Effector memory CD4-positive, alpha-beta T cell (primary cell): ENCODE data around the gene WDR17.

Experiments used
- DNase-seq, 3 donors: peaks; one replicate each; pipeline ENCODE4 v3.0.0-alpha.2; 2020
- H3K27ac ChIP-seq: 2 replicates; pipeline ENCODE4 v1.7.0; 2013; ENCODE audit warnings: mild to moderate bottlenecking, low read length, moderate library complexity; ENCODE audit not compliant: insufficient read depth, poor library complexity, severe bottlenecking
- H3K27me3 ChIP-seq: replicated peaks from 2 replicates; pipeline ENCODE4 v1.7.0; 2013; ENCODE audit warnings: mild to moderate bottlenecking, low read length; ENCODE audit not compliant: insufficient read depth, control insufficient read depth, poor library complexity, severe bottlenecking
- H3K36me3 ChIP-seq: 2 replicates; pipeline ENCODE4 v1.7.0; 2013; ENCODE audit warnings: mild to moderate bottlenecking, low read length, moderate library complexity; ENCODE audit not compliant: control insufficient read depth, insufficient read depth
- H3K4me1 ChIP-seq: 2 replicates; pipeline ENCODE4 v1.7.0; 2013; ENCODE audit warnings: low read length, mild to moderate bottlenecking; ENCODE audit not compliant: control insufficient read depth, insufficient read depth, poor library complexity, severe bottlenecking
- H3K4me3 ChIP-seq: 2 replicates; pipeline ENCODE4 v1.7.0; 2013; ENCODE audit warnings: low read length, low read depth, mild to moderate bottlenecking; ENCODE audit not compliant: insufficient read depth, poor library complexity, severe bottlenecking
- H3K9me3 ChIP-seq: 2 replicates; pipeline ENCODE4 v1.7.0; 2013; ENCODE audit warnings: mild to moderate bottlenecking, low read length, moderate library complexity; ENCODE audit not compliant: control insufficient read depth

Gene WDR17

DNA sequence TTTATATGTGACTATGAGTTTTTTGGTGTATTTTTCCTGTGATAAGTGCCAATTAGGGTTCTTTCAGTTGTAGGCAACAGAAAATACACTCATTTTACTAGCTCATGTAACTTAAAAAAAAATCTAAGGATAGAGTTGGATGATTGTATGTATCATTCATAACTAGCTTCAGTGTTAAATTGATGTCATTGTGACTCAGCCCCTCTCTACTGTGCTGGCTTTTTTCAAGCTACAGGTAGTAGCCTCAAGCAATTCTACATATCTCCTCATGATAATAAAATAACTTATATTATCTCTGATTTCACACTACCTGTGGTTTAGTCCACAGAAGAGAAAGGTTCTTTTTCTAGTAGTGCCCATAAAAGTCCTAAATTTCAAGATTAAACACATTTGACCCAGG, 11.9 kb downstream of the WDR17 start:
- no peaks in the 10 kb centered on the region for H3K36me3 ChIP-seq
- no peaks in the 10 kb centered on the region for H3K27me3 ChIP-seq
- H3K4me3 ChIP-seq, result no peak overlapping the region
- no peaks in the 10 kb centered on the region for H3K4me1 ChIP-seq
- no peak for DNase-seq
- no peaks in the 10 kb centered on the region for H3K9me3 ChIP-seq
- no peak overlapping the region for H3K27ac ChIP-seq

DNA sequence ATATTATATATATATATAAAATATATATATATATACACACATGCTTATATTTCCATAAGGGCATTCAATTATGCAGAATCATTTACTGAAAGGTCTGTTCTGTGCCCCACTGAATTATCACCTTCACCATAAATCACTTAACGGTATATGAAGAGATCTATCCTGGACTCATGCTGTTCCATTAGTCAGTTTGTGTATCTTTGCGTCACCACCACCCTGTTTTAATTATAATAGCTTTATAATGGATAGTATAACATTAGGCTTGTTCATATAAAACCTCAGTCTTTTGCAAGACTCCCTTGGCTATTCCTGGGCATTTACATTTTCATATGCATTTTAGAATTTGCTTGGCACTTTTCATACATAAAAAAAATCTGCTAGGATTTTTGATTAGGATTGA, 19.1 kb downstream of the WDR17 start:
- Histone ChIP-seq H3K27me3 (no peaks in the 10 kb centered on the region), H3K4me3 (no peak overlapping the region), H3K4me1 (no peaks in the 10 kb centered on the region), H3K36me3 (no peaks in the 10 kb centered on the region), H3K9me3 (no peaks in the 10 kb centered on the region), H3K27ac (no peak overlapping the region)
- DNase-seq, result no peak

DNA sequence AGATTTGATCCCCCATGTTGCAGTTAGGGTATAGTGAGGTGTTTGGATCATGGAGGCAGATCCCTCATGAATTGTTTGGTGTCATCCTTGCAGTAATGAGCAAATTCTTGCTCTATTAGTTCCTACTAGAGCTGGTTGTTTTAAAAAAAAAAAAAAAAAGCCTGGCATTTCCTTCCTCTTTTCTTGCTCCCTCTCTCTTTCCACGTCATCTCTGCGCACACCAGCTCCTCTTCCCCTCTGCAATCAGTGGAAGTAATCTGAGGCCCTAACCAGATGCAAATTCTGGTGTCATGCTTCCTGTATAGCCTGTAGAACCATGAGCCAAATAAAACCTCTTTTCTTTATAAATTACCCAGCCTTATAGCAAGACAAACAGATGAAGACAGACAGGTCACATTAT, 24.5 kb downstream of the WDR17 start:
- no peak overlapping the region for H3K27ac ChIP-seq
- H3K36me3 ChIP-seq, result no peaks in the 10 kb centered on the region
- H3K4me1 ChIP-seq, result no peaks in the 10 kb centered on the region
- no peaks in the 10 kb centered on the region for H3K9me3 ChIP-seq
- DNase-seq, result no peak
- H3K4me3 ChIP-seq, result no peak overlapping the region
- H3K27me3 ChIP-seq, result no peaks in the 10 kb centered on the region

DNA sequence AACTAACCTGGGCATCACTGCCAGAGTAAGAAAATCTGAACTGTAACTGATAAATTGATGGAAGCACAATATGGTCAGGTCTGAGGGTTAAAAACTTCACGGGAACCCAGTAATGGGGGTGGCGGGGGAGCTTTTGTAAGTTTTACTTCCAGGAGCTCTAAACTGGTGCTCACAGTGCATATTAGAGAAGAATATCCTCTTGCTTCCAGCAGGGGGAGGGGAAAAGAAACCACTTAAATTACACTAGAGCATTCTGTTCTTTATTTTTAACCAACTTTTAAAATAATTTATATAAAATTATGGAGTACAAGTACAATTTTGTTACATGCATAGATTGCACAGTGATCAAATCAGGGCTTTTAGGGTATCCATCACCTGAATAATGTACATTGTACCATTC, 33.7 kb downstream of the WDR17 start:
- Histone ChIP-seq H3K4me3 (no peak overlapping the region), H3K9me3 (no peaks in the 10 kb centered on the region), H3K27me3 (no peaks in the 10 kb centered on the region), H3K4me1 (no peaks in the 10 kb centered on the region), H3K27ac (no peak overlapping the region), H3K36me3 (no peaks in the 10 kb centered on the region)
- DNase-seq, result no peak

DNA sequence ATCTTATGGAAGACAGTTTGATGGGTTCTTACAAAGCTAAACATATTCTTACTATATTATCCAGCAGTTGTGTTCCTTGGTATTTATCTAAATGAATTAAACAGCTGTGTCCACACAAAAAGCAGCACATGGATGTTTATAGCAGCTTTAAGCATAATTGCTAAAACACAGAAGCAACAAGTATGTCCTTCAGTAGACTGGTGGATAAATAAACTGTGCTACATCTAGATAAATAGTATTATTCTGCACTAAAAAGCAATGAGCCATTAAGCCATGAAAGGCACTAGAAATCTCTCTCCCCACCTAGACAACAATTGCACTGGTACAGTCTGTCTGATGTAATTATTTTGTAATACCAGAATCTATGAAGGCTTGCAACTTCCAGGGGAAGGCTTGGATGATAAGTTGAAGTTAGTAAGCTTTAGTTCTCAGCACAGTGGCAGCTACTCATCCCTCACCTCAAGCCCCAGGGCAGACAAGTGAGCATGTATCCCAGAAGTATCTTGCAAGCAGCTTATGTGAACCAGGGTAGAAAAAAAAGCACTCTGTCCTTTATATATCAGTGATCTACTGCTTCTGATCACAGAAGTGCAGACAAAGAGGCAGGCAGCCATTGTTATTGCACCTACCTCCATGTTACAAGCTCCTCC, 36.9 kb downstream of the WDR17 start:
- Histone ChIP-seq H3K4me3 (no peak overlapping the region), H3K27me3 (no peaks in the 10 kb centered on the region), H3K9me3 (no peaks in the 10 kb centered on the region), H3K27ac (no peak overlapping the region), H3K36me3 (no peaks in the 10 kb centered on the region), H3K4me1 (no peaks in the 10 kb centered on the region)
- DNase-seq, result no peak

DNA sequence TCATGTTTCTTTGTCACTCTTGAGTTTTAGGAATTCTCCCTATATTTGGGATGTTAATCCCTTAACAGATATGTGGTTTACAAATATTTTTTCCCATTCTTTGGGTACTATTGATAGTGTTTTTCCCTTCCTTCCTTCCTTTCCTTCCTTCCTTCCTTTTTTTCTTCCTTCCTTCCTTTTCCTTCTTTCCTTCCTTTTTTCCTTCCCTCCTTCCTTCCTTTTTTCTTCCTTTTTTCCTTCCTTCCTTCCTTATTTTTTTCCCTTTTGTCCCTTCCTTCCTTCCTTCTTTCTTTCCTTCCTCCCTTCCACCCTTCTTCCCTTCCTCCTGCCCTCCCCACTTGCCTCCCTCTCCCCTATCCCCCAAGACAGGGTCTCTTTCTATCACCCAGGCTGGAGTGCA, 42.1 kb downstream of the WDR17 start:
- no peaks in the 10 kb centered on the region for H3K36me3 ChIP-seq
- H3K4me3 ChIP-seq, result no peak overlapping the region
- H3K4me1 ChIP-seq, result no peaks in the 10 kb centered on the region
- no peak overlapping the region for H3K27ac ChIP-seq
- no peaks in the 10 kb centered on the region for H3K9me3 ChIP-seq
- no peaks in the 10 kb centered on the region for H3K27me3 ChIP-seq
- no peak for DNase-seq

DNA sequence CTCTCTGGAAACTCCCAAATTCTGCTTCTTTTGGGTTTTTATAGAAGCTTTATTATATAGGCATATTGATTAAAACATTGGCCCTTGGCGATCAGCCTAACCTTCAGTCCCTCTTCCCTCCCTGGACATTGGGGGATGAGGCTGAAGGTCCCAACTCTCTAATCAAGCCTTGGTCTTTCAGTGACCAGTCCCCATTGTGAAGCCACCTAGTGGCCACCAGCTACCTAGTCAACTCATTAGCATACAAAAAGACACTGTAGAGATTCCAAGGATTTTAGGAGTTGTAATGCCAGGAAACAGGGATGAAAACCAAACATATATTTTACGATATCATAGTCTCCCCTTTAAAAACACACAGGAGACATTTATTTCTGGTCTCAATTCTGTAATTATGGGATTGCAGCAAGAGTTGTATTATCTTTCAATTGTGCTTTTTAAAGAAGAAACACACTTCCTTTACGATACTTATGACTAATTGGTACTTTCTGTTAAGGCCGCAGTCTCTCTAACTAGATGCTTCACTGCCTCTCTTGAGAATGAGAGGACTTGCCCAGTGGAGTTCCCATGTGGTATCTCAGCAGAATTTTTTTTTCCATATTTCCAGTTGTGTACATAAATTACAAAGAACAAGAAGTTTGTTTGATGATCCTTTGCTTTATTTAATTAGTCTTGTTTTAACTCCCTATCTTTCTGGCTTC, 58.2 kb downstream of the WDR17 start:
- no peak overlapping the region for H3K4me3 ChIP-seq
- no peaks in the 10 kb centered on the region for H3K4me1 ChIP-seq
- H3K27ac ChIP-seq, result no peak overlapping the region
- no peaks in the 10 kb centered on the region for H3K27me3 ChIP-seq
- H3K36me3 ChIP-seq, result no peaks in the 10 kb centered on the region
- no peak for DNase-seq
- H3K9me3 ChIP-seq, result no peaks in the 10 kb centered on the region

DNA sequence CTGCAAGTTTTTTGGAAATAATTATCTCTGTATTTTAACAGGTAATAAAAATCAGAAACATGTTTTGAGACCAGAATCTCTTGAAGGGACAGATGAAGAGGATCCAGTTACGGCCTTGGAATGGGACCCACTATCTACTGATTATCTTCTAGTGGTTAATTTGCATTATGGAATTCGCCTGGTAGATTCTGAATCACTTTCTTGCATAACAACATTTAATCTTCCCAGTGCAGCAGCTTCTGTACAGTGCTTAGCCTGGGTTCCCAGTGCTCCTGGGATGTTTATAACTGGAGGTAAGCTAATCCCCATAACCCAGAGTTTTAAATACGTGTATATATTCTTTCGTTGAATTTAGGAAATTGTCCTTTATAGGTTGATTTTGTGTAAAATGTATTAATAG, 59.4 kb downstream of the WDR17 start:
- H3K4me1 ChIP-seq, result no peaks in the 10 kb centered on the region
- H3K9me3 ChIP-seq, result no peaks in the 10 kb centered on the region
- H3K36me3 ChIP-seq, result no peaks in the 10 kb centered on the region
- DNase-seq, result no peak
- H3K27ac ChIP-seq, result no peak overlapping the region
- no peaks in the 10 kb centered on the region for H3K27me3 ChIP-seq
- no peak overlapping the region for H3K4me3 ChIP-seq

DNA sequence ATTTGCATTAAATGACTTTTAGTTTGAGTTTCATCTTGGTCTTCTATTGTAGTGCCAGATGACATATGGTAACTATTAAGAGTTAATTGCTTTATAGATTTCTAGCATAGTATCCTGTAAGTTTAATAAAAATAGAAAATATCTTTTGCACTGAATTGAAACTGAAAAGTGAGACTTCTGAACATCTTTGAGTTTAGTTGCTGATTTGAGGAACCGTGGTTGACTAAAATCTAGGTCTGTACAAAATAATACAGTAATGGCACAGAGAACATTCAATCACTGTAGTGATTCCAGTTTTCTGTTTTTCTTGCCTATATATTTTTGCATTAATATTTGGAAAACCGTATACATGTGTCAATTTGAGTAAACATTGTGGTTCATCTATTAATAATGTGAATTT, 69.0 kb downstream of the WDR17 start:
- H3K27ac ChIP-seq, result no peak overlapping the region
- H3K9me3 ChIP-seq, result no peaks in the 10 kb centered on the region
- H3K4me1 ChIP-seq, result no peaks in the 10 kb centered on the region
- H3K27me3 ChIP-seq, result peaks cover 5% of the 10 kb centered on the region
- no peaks in the 10 kb centered on the region for H3K36me3 ChIP-seq
- no peak for DNase-seq
- no peak overlapping the region for H3K4me3 ChIP-seq

DNA sequence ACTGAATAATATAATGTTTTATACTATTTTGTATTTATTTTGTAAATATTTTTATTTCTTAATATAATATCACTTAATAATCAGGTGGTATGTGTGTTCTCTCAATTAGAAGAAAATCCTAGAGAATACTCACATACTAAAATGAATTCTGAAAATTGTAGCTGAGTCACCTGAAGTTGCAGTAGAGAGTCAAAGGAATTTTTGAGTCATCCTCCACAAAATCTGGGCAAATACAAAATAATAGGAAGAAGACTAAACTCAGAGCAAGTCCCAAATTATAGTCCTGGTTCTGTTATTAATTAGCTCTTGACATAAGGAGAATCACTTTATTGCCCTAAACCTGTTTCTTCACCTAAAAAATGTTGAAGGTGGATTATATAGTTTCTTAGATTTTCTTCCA, 72.0 kb downstream of the WDR17 start:
- DNase-seq, result no peak
- Histone ChIP-seq H3K27me3 (peaks cover 5% of the 10 kb centered on the region), H3K9me3 (no peaks in the 10 kb centered on the region), H3K4me3 (no peak overlapping the region), H3K4me1 (no peaks in the 10 kb centered on the region), H3K36me3 (no peaks in the 10 kb centered on the region), H3K27ac (no peak overlapping the region)
